ENCODE results near the gene SIGLEC15.
A peak's percentile ranks its signal among the peaks of the same experiment; 100 is the strongest.

The SIGLEC15 gene

GRCh38 chr18:45879681-45880655 is 54.5 kb downstream of the SIGLEC15 start:
- TF ChIP-seq SPI1 (IDR thresholded peaks at IDR 0.05; ENCODE audit: borderline replicate concordance, low read depth) (no peak), POLR2AphosphoS5 (IDR thresholded peaks at IDR 0.05; ENCODE audit: low read depth) (no peak)
- TF ChIP-seq, protein P1, sequence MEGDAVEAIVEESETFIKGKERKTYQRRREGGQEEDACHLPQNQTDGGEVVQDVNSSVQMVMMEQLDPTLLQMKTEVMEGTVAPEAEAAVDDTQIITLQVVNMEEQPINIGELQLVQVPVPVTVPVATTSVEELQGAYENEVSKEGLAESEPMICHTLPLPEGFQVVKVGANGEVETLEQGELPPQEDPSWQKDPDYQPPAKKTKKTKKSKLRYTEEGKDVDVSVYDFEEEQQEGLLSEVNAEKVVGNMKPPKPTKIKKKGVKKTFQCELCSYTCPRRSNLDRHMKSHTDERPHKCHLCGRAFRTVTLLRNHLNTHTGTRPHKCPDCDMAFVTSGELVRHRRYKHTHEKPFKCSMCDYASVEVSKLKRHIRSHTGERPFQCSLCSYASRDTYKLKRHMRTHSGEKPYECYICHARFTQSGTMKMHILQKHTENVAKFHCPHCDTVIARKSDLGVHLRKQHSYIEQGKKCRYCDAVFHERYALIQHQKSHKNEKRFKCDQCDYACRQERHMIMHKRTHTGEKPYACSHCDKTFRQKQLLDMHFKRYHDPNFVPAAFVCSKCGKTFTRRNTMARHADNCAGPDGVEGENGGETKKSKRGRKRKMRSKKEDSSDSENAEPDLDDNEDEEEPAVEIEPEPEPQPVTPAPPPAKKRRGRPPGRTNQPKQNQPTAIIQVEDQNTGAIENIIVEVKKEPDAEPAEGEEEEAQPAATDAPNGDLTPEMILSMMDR (IDR thresholded peaks at IDR 0.05; ENCODE audit: insufficient read depth, low read length): peak; percentile 100

DNA sequence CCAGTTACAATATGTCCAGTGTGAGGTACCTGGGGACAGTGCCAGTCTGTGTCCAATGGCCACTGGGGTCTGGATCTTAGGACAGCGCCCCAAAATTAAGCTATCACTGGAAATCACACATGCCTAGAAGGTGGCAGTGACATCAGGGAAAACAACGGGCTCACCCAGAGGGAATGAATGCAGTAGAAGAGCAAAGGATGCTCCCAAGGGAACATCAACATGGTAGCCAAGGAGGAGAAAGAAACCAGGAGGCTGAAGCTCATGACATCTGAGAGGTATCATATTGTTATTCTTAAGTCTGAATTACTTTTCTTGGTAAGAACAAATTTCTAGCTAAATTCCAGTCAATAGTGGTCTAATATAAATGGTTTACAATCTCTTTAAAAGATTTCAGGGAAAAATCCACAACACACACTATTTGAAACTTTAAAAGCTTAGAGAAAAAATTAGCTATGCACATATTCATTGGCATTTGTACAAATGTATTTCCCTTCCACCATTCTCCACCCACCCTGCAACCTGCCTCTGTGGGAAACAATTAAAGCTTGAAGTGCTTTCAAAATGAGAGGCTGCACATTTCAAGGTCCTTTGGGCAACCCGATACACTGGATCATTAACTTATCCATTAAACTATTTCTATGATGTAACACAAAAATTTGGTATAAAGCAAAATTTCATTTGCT is 55.5 kb downstream of the SIGLEC15 start:
- no peak overlapping the region for H3K4me3 ChIP-seq (replicated peaks; ENCODE audit: insufficient read depth, low read length)
- DNase-seq (ENCODE audit: low read depth in 1 of 2, low spot score in 1 of 2): no peak
- no peak for TF ChIP-seq GABPA (IDR thresholded peaks at IDR 0.05; ENCODE audit: low read depth)
- TF ChIP-seq, protein P1 (IDR thresholded peaks at IDR 0.05; ENCODE audit: insufficient read depth, low read length): no peak
- no peak for TF ChIP-seq POLR2AphosphoS5 (IDR thresholded peaks at IDR 0.05; ENCODE audit: low read depth)
- no peak for TF ChIP-seq SPI1 (IDR thresholded peaks at IDR 0.05; ENCODE audit: borderline replicate concordance, low read depth)
- TF ChIP-seq, protein P2, sequence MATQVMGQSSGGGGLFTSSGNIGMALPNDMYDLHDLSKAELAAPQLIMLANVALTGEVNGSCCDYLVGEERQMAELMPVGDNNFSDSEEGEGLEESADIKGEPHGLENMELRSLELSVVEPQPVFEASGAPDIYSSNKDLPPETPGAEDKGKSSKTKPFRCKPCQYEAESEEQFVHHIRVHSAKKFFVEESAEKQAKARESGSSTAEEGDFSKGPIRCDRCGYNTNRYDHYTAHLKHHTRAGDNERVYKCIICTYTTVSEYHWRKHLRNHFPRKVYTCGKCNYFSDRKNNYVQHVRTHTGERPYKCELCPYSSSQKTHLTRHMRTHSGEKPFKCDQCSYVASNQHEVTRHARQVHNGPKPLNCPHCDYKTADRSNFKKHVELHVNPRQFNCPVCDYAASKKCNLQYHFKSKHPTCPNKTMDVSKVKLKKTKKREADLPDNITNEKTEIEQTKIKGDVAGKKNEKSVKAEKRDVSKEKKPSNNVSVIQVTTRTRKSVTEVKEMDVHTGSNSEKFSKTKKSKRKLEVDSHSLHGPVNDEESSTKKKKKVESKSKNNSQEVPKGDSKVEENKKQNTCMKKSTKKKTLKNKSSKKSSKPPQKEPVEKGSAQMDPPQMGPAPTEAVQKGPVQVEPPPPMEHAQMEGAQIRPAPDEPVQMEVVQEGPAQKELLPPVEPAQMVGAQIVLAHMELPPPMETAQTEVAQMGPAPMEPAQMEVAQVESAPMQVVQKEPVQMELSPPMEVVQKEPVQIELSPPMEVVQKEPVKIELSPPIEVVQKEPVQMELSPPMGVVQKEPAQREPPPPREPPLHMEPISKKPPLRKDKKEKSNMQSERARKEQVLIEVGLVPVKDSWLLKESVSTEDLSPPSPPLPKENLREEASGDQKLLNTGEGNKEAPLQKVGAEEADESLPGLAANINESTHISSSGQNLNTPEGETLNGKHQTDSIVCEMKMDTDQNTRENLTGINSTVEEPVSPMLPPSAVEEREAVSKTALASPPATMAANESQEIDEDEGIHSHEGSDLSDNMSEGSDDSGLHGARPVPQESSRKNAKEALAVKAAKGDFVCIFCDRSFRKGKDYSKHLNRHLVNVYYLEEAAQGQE (IDR thresholded peaks at IDR 0.05; ENCODE audit: insufficient replicate concordance, low read depth): no peak

More at GRCh38 chr18:45879681-45880655, 54.5 kb downstream of the SIGLEC15 start:
- DNase-seq (ENCODE audit: low read depth in 1 of 2, low spot score in 1 of 2): peak; percentile 51 to 74
- no peak overlapping the region for H3K27ac ChIP-seq (replicated peaks)
- no peak overlapping the region for H3K4me3 ChIP-seq (replicated peaks; ENCODE audit: insufficient read depth, low read length)
- no peaks in the 10 kb centered on the region for H3K27me3 ChIP-seq (ENCODE audit: insufficient read depth, poor library complexity, severe bottlenecking)

DNA sequence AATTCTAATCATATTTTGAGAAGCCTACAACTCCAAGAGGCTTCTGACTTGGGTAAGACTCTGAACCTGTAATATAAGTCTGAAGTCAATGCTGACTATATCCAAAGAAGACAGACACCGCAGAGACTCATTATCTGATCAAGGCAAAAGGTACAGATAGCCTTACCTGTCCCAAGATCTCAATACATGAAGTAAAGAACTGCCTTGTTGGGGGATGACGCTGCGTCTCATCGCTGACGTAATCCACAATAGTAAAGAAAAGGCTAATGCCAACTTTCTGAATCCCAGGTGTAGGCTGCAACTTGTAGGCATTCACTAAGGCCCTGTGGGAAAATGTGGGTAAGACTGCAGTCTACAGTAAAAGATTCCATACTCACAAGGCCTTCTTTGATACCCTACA is 62.1 kb downstream of the SIGLEC15 start:
- H3K4me3 ChIP-seq (replicated peaks; ENCODE audit: insufficient read depth, low read length): no peak overlapping the region

More for the DNA sequence above, 55.5 kb downstream of the SIGLEC15 start:
- H3K27ac ChIP-seq (replicated peaks): no peak overlapping the region
- no peaks in the 10 kb centered on the region for H3K27me3 ChIP-seq (ENCODE audit: insufficient read depth, poor library complexity, severe bottlenecking)

More for the DNA sequence above, 62.1 kb downstream of the SIGLEC15 start:
- TF ChIP-seq SPI1 (IDR thresholded peaks at IDR 0.05; ENCODE audit: borderline replicate concordance, low read depth): no peak
- TF ChIP-seq, protein P1 (IDR thresholded peaks at IDR 0.05; ENCODE audit: insufficient read depth, low read length): no peak
- TF ChIP-seq GABPA (IDR thresholded peaks at IDR 0.05; ENCODE audit: low read depth): no peak
- TF ChIP-seq, protein P2 (IDR thresholded peaks at IDR 0.05; ENCODE audit: insufficient replicate concordance, low read depth): no peak
- no peak for TF ChIP-seq POLR2AphosphoS5 (IDR thresholded peaks at IDR 0.05; ENCODE audit: low read depth)
- DNase-seq (ENCODE audit: low read depth in 1 of 2, low spot score in 1 of 2): no peak
- no peaks in the 10 kb centered on the region for H3K27me3 ChIP-seq (ENCODE audit: insufficient read depth, poor library complexity, severe bottlenecking)
- H3K27ac ChIP-seq (replicated peaks): no peak overlapping the region

Measured in HL-60 (cell line).